HepG2 (cell line): ENCODE data around the gene COL9A3. TPM values are rescaled to one million over a fixed set of nuclear protein-coding genes. Genes with fewer than 3 reads are reported as not detected.
A peak's percentile ranks its signal among the peaks of the same experiment; 100 is the strongest.

ENCODE experiments used
- ARHGAP35 ChIP-seq: sonication (generic); formaldehyde crosslinking; IDR thresholded peaks from 2 replicates; pipeline ENCODE4 v1.9.0; 2022; ENCODE audit warnings: mild to moderate bottlenecking, inconsistent platforms, moderate library complexity, missing genetic modification reagents, borderline replicate concordance
- ARNT2 ChIP-seq: sonication (generic); formaldehyde crosslinking; IDR thresholded peaks from 2 replicates; pipeline ENCODE4 v1.8.0; 2022; ENCODE audit warnings: mild to moderate bottlenecking, low read depth, missing genetic modification reagents, moderate library complexity
- FOSL2 ChIP-seq: sonication (generic); formaldehyde crosslinking; IDR thresholded peaks from 2 replicates; pipeline ENCODE4 v1.4.0; 2020; ENCODE audit warnings: missing genetic modification reagents
- HBP1 ChIP-seq: IDR thresholded peaks from 2 replicates; pipeline ENCODE4 v1.6.1; 2016; ENCODE audit warnings: low read depth, control low read depth
- KIAA2018 ChIP-seq: sonication (generic); formaldehyde crosslinking; IDR thresholded peaks from 2 replicates; pipeline ENCODE4 v1.5.0; 2020; ENCODE audit warnings: mild to moderate bottlenecking, missing genetic modification reagents, borderline replicate concordance
- KMT2B ChIP-seq: IDR thresholded peaks from 2 replicates; pipeline ENCODE4 v1.6.1; 2016; ENCODE audit warnings: missing genetic modification reagents, missing compliant biosample characterization
- MEIS2 ChIP-seq: sonication (generic); formaldehyde crosslinking; IDR thresholded peaks from 2 replicates; pipeline ENCODE4 v1.9.0; 2021; ENCODE audit warnings: mild to moderate bottlenecking, missing genetic modification reagents
- NR0B2 ChIP-seq: sonication (generic); formaldehyde crosslinking; IDR thresholded peaks from 2 replicates; pipeline ENCODE4 v1.4.0; 2020; ENCODE audit warnings: mild to moderate bottlenecking, missing genetic modification reagents
- RAD21 ChIP-seq: fragments of 450-650 bp; formaldehyde crosslinking; IDR thresholded peaks from 2 replicates; pipeline ENCODE4 v1.5.0; 2020; ENCODE audit warnings: mild to moderate bottlenecking
- RXRA ChIP-seq: sonication (generic); formaldehyde crosslinking; IDR thresholded peaks from 2 replicates; pipeline ENCODE4 v1.5.1; 2020; ENCODE audit warnings: missing genetic modification reagents
- SIN3B ChIP-seq: fragments of 150-350 bp; IDR thresholded peaks from 2 replicates; pipeline ENCODE4 v1.6.1; 2014; ENCODE audit warnings: low read length
- TRAFD1 ChIP-seq: sonication (generic); formaldehyde crosslinking; IDR thresholded peaks from 2 replicates; pipeline ENCODE4 v1.5.1; 2020; ENCODE audit warnings: missing genetic modification reagents, mild to moderate bottlenecking, borderline replicate concordance
- ZNF296 ChIP-seq: sonication (generic); formaldehyde crosslinking; conservative IDR thresholded peaks from 2 replicates; pipeline ENCODE4 v1.5.0; 2020; ENCODE audit warnings: mild to moderate bottlenecking, missing genetic modification reagents
- ZNF3 ChIP-seq: IDR thresholded peaks from 2 replicates; pipeline ENCODE4 v1.7.0; 2017; ENCODE audit warnings: inconsistent platforms
- ZNF350 ChIP-seq: sonication (generic); formaldehyde crosslinking; IDR thresholded peaks from 2 replicates; pipeline ENCODE4 v1.4.0; 2020; ENCODE audit warnings: mild to moderate bottlenecking, low read depth, missing genetic modification reagents, borderline replicate concordance
- ZNF672 ChIP-seq: sonication (generic); formaldehyde crosslinking; IDR thresholded peaks from 2 replicates; pipeline ENCODE4 v1.8.1; 2022; ENCODE audit warnings: missing genetic modification reagents
- ZNF678 ChIP-seq: sonication (generic); formaldehyde crosslinking; IDR thresholded peaks from 2 replicates; pipeline ENCODE4 v1.4.0; 2020; ENCODE audit warnings: mild to moderate bottlenecking, missing genetic modification reagents
- ZNF766 ChIP-seq: sonication (generic); formaldehyde crosslinking; IDR thresholded peaks from 2 replicates; pipeline ENCODE4 v1.5.0; 2020; ENCODE audit warnings: missing genetic modification reagents, borderline replicate concordance
- polyA plus RNA-seq, 8 experiments: library from polyadenylated mRNA; depleted of rRNA in 3 of 8; stranded (reverse) in 7 of 8; unstranded in 1 of 8; fragments of >200 nt; fragmentation: Illumina TruSeq in 4 of 8; extraction: Trizol in 4 of 8; gene quantifications; 2 replicates each; pipeline versions ENCODE4 v1.2.1 to v1.2.3, GENCODE V29; 2011 to 2016; ENCODE audit warnings: low read depth in 4 of 8, missing spikeins in 1 of 8, mixed read lengths in 1 of 8; ENCODE audit not compliant: insufficient read depth in 1 of 8
- total RNA-seq, 5 experiments: library from RNA; depleted of rRNA; stranded (reverse); fragments of >200 nt; fragmentation: Illumina TruSeq; extraction: Trizol; gene quantifications; 2 replicates each; pipeline ENCODE4 v1.2.3, GENCODE V29; 2016; ENCODE audit warnings: low read depth in 1 of 5
- TF ChIP-seq, protein P1 (sequence below): IDR thresholded peaks from 2 replicates; pipeline ENCODE4 v1.6.1; 2016; ENCODE audit warnings: low read depth, borderline replicate concordance

Gene COL9A3
- total and polyA plus RNA-seq, 2 of the 13 experiments (the other 11 are each of a cell fraction or from before 2014, with no cell fraction given), result 155 to 204 TPM

DNA sequence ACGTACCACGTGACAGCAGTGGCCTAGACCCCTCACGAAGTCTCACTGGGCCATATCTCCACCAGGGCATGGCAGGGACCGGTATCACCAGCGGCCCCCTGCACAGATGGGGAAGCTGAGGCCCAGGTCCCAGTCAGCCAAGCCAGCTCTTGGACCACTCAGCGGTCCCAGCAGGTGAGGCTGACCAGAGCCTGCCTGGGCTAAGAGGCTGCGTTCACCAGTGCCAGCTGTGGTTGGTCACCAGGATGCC is 23.2 kb upstream of the COL9A3 start (continued):
- TF ChIP-seq NR0B2 (CRISPR knock-in tag) (peak; percentile 89; the same call in 1 of the 2 replicates), ZNF678 (CRISPR knock-in tag) (no peak), KIAA2018 (CRISPR knock-in tag) (no peak), HBP1 (CRISPR knock-in tag) (0 out of 2 replicates have a peak, but pooled peaks have one; percentile 21), TRAFD1 (CRISPR knock-in tag) (peak; percentile 91; the same call in 1 of the 2 replicates), ZNF766 (CRISPR knock-in tag) (peak; percentile 19; the same call in 1 of the 2 replicates), SIN3B (no peak), ZNF3 (no peak), RAD21 (CRISPR knock-in tag) (no peak; the same call in 1 of the 2 replicates), MEIS2 (peak; percentile 69; the same call in 1 of the 2 replicates), ARNT2 (CRISPR knock-in tag) (no peak), KMT2B (CRISPR knock-in tag) (no peak), ARHGAP35 (peak; percentile 78; the same call in 1 of the 2 replicates), RXRA (CRISPR knock-in tag) (peak; percentile 57; the same call in 1 of the 2 replicates), FOSL2 (CRISPR knock-in tag) (no peak; the same call in 1 of the 2 replicates), ZNF350 (no peak), ZNF296 (CRISPR knock-in tag) (no peak), ZNF672 (no peak)
- TF ChIP-seq, protein P1, sequence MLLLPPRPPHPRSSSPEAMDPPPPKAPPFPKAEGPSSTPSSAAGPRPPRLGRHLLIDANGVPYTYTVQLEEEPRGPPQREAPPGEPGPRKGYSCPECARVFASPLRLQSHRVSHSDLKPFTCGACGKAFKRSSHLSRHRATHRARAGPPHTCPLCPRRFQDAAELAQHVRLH (CRISPR knock-in tag), result no peak
